ENCODE data around the gene CALHM5.

Gene CALHM5

DNA sequence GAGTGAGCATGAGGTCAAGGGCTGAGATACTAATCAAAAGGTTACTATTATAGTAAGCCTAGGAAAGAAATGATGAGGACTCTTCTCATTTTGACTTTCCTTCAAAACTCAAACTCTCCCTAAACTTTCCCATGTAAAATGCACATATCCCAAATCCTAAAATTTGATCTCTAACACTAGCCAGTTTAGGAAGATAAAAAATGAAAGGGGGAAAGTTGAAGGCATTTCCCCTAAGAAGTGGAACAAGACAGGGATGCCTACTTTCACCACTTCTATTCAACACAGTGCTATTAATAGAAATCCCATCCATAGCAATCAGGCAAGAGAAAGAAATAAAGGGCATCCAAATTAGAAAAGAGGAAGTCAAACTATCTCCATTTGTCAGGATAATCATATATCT lies 2.9 kb upstream of the CALHM5 start:
- no peak for DNase-seq (ENCODE audit: low read depth)

DNA sequence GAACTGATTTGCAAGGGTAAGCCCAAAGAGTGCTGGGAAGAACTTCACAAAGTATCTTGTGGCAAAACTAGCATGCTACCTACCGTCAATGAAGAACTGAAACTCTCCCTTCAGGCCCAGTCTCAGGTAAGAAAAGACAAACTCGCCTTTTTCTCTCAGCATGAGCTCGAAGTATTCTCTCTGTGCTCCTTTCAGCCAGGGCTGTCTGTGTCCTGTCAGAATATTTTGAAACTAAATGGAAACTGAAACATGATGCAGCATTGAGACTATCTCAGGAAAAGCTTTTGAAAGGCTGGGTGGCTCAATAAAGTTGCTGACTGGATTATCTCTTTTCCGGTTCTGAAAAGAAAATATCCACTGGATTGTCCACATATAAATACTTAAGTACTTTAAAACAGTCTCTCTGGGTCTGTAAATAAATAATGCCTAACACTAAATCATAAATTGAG lies 696 bp downstream of the CALHM5 start:
- DNase-seq (ENCODE audit: low read depth), result peak; percentile 40

DNA sequence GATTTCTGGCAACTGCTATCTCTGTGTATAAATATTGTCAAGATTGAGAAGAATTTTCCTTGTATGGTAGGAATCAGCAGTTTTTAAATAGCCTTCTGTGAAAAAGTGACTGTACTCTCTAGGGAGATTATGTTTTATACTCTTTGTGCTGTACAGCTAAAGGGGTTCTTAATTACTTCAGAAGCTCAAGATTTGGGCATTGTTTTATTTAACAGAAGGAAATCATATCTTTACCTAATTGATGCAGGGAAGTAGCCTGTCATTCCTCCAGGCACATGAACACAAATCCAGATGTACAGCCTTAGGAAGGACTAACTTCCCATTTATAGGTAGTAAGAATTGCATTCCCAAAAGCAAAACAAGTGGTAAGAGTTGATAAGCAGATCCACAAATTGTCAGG lies 1.3 kb downstream of the CALHM5 start:
- DNase-seq (ENCODE audit: low read depth), result no peak

DNA sequence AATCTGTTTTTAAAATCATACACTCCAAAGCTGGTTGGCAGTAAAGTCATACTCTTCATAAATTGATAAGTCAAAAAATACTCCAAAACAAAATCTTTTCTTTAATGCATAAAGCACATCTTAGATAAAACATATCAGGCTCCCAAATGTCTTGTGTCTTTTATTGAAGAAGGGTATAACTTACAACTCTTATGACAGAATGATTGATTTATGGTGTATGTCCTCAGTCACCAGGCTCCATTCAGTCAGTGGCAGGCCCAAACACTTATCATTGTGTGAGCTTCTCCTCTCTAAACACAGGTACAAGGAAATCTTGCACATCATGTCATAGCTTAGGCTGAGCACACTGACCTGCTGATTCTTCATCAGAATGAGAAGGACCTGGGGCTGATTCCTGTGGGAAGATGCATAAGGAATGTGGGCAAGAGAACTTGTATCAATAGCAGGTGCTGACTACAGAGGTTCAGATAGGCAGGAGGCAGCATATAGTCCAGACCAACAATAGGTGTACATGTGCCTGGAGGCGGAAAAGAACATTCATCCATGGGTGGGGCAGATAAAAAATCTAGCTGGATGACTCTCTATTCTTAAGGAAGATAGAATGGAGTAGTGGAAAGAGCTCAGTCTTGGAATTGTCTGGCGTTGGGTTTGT lies 1.9 kb downstream of the CALHM5 start:
- DNase-seq (ENCODE audit: low read depth), result no peak

DNA sequence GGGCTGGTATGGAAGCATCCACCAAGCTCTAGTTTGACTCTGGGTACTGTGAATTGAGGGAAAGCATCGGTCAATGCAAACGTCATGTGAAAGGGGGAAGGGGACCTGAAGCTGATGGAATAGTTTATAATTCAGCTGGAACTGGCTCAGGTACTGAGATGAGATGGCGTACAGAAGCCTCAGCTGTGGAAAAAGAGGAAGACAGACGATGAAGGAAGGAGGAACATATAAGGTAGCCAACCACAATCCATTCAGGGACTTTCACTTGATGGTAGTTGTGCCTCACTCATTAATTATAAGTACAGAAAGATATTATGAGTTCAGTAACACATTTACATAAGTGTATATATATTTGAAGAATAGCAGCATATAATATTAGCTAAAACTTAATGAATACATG lies 2.7 kb downstream of the CALHM5 start:
- no peak for DNase-seq (ENCODE audit: low read depth)

- DNase-seq (ENCODE audit: low read depth), result no peak
Measured at GRCh38 chr6:116515141-116515540, 3.7 kb downstream of the CALHM5 start.

- DNase-seq (ENCODE audit: low read depth), result no peak
Measured at GRCh38 chr6:116518621-116519368, 7.4 kb downstream of the CALHM5 start.

DNA sequence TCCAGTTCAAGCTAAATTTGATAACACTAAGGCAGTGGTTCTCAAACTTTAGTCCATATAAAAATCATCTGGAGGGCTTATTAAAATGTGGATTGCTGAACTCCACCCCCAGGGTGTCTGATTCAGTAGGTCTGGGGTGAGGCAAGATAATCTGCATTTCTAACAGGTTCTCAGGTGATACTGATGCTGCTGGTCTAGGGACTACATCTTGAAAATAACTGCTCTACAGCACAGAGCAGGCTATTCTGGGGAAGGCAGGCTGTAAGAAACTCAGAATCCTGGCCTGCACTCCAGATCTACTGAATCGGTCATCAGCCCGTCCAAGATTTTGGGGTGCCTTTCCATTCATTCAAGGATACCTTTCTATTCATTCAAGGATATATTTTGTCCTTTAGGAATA lies 11.5 kb downstream of the CALHM5 start:
- no peak for DNase-seq (ENCODE audit: low read depth)

- DNase-seq (ENCODE audit: low read depth), result no peak
Measured at GRCh38 chr6:116524236-116524635, 12.8 kb downstream of the CALHM5 start.

DNA sequence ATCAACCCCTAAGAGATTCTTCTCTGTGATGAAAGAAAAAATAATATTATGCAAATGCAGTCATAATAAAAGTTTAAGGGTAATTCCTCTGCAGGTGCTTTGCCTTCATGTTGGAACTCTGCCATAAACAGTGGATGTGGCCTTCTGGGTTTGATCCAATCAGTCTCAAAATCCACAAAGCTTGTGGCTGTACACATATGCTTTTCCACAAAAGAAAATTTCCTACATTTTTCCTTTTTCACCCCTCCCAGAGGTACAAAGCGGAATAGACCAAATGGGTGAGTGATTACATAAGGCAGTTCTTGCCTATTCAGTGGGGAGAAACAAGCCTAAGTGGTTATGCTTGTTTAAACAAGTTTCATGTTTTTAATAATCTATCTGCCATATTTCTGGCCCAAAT lies 16.7 kb downstream of the CALHM5 start:
- DNase-seq (ENCODE audit: low read depth), result no peak

DNA sequence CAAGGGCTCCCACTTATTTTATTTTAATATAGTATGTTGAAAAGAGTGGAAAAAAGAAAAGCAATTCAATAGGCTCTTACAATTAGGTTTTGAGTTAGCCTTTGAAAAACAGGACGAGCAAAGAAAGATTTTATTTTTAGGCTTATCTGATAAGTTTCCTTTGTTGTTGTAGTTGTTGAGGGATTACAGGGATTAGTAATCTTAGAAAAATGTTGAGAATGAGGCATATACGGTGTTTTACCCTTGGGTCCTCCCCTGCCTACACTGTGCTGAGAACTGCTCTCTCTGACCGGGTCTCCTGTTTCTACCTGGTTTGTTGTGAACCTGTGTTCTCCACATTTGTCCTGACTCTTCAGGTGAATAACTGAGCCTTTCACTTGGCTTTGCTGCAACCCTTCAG lies 17.3 kb downstream of the CALHM5 start:
- peak; percentile 57 for DNase-seq (ENCODE audit: low read depth)

- DNase-seq (ENCODE audit: low read depth), result no peak
Measured at GRCh38 chr6:116529466-116530290, 18.2 kb downstream of the CALHM5 start.

DNA sequence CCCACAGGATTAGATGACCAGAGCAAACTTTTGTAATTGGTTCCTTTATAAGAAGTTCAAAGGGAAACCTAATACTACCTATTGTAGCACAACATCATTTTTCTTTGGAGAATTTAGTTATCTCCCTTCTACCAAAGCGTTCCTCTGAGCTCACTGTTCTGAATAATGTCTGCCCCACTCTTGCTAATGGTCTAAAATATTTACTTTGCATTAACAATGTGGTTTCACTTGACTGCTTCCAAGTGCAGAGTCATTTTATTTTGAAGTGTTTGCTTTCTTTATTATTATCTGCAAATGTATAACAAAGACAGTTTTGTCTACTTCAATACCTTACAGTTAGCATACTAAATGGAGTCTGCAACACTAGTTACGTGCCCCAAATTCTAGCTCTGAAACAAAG lies 19.0 kb downstream of the CALHM5 start:
- DNase-seq (ENCODE audit: low read depth), result peak; percentile 18

GRCh38 chr6:116531675-116532570 lies 20.5 kb downstream of the CALHM5 start:
- DNase-seq (ENCODE audit: low read depth), result peak; percentile 70

GRCh38 chr6:116533233-116533957 lies 22.0 kb downstream of the CALHM5 start:
- DNase-seq (ENCODE audit: low read depth), result no peak

DNA sequence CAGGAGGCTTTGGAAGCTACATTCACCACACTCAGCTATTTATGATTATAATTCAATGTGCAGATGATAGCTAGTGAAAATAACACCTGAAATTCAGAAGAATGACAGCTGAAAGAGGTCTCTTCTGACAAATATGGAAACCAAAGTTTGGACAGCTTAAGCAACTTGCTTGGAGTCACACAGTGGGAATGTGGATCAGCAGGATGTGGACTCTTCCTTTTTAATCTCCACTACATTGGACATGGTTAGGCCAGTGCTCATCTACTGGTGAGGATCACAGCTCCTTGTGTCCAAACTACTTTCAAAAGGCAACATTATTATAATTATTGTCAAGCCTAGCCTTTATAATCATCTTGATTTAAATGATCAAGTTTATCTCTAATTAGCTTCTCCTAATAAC lies 23.7 kb downstream of the CALHM5 start:
- DNase-seq (ENCODE audit: low read depth), result peak; percentile 10

- peak; percentile 68 for DNase-seq (ENCODE audit: low read depth)
Measured at GRCh38 chr6:116536216-116536621, 24.8 kb downstream of the CALHM5 start.

DNA sequence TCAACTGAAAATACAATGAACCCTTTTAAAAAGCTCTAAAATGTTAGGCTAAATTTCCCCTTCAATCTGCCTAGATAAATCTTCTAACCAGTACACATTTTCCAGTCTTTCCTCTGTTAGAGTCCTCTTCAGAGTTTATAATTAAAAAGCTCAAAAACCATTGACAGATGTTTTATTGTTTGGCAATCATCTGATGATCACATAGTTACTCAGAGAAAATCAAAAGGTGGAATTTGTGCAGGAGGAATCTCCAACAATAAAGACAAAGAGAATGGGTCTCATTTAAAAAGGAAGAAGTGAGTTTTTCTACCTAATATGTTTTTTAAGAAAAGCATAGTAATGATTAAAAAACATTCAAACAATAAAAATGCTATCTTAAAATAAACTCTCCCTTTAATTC lies 31.0 kb downstream of the CALHM5 start:
- DNase-seq (ENCODE audit: low read depth), result no peak

- no peak for DNase-seq (ENCODE audit: low read depth)
Measured at GRCh38 chr6:116543149-116543548, 31.7 kb downstream of the CALHM5 start.

DNA sequence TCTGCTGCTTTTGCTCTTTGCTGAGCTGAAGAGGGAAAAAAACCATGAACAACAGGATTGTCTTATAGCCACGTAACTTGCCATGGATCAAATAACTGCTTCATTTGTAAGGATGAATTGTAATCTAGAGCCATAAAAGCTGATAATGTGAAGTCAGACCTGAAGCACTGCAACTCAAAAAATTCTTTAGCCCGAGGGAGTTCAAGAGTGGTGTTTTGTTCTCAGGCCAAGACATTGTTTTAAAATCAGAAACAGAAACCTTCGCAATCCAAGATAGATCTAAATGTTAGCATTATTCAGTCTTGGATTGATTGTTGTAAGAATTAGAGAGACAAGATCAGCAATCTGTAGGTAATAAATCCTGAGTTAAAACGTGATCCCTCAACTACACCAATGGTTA lies 34.2 kb downstream of the CALHM5 start, which contains the start of gene TRAPPC3L:
Gene TRAPPC3L (minus strand): TSS at position 34 of the 400 bp plus-strand sequence. CDS start 170 bp downstream, outside the sequence.
- no peak for DNase-seq (ENCODE audit: low read depth)

DNA sequence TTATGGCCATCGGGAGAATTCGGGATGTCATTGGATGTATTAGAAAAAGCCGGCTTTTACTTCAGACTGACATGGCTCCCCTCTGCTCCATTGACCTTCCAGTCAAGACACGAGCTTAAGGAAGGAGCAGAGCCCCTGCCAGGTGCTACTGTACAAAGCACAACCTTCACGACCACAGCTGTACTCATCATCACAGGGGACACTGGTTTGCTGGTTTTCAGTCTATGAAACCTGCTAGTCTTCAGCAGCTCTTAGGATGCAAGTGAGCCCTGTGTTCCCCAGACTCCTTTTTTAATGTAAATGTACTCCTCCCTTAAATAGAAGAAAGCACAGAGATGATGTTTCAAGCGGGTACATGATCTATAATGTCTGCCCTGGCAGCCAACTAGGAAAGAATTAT lies 35.9 kb downstream of the CALHM5 start:
- no peak for DNase-seq (ENCODE audit: low read depth)

All from amniotic epithelial cell (primary cell).